Bronchus fibroblast of lung (primary cell): Measurements from ENCODE around the gene HSD17B2. TPM values are rescaled to one million over a fixed set of nuclear protein-coding genes. Genes with fewer than 3 reads are reported as not detected.

Experiments used
- total RNA-seq: library from RNA; depleted of rRNA; stranded (reverse); fragments of >200 nt; gene quantifications from 2 replicates; pipeline ENCODE4 v1.2.3, GENCODE V29; 2015

HSD17B2 gene
- not detected in 2 replicates for total RNA-seq

GRCh38 chr16:82034981-82035612 lies at the start of gene HSD17B2:
HSD17B2 (plus strand) TSS chr16:82035253; CDS start chr16:82035425, 172 bp downstream.

GRCh38 chr16:82011199-82011641 lies 23.8 kb upstream of the HSD17B2 start, which contains the start of gene SDR42E1:
SDR42E1 (minus strand) TSS chr16:82011470; CDS start chr16:82000858, 10,612 bp downstream.

Other genes with a start within 250 kb of the HSD17B2 start
- 2.0 and 2.4 TPM in 2 replicates for gene SDR42E1, start 23.8 kb upstream of the HSD17B2 start, total RNA-seq
- gene MPHOSPH6, start 135.0 kb downstream of the HSD17B2 start, total RNA-seq = 19.2 and 35.5 TPM in 2 replicates